Mononuclear cell (primary cell): ENCODE data around the gene C10orf90. TPM values are rescaled to one million over a fixed set of nuclear protein-coding genes. Genes with fewer than 3 reads are reported as not detected.

Source experiments
- H3K27me3 ChIP-seq: 2 replicates; pipeline ENCODE4 v1.6.0; 2011; ENCODE audit warnings: low read length, control low read depth; ENCODE audit not compliant: insufficient read depth
- H3K4me1 ChIP-seq: 2 replicates; pipeline ENCODE4 v1.5.1; 2011; ENCODE audit warnings: mild to moderate bottlenecking, low read length, control low read depth; ENCODE audit not compliant: insufficient read depth
- H3K4me3 ChIP-seq: 2 replicates; pipeline ENCODE4 v1.5.1; 2011; ENCODE audit warnings: mild to moderate bottlenecking, low read length, moderate library complexity
- H3K9me3 ChIP-seq: 2 replicates; pipeline ENCODE4 v1.5.1; 2011; ENCODE audit warnings: low read depth, mild to moderate bottlenecking, control low read depth, low read length
- total RNA-seq: library from RNA; depleted of rRNA; stranded (reverse); fragments of >200 nt; gene quantifications from one replicate; pipeline ENCODE4 v1.2.3, GENCODE V29; 2012

Gene C10orf90, protein sequence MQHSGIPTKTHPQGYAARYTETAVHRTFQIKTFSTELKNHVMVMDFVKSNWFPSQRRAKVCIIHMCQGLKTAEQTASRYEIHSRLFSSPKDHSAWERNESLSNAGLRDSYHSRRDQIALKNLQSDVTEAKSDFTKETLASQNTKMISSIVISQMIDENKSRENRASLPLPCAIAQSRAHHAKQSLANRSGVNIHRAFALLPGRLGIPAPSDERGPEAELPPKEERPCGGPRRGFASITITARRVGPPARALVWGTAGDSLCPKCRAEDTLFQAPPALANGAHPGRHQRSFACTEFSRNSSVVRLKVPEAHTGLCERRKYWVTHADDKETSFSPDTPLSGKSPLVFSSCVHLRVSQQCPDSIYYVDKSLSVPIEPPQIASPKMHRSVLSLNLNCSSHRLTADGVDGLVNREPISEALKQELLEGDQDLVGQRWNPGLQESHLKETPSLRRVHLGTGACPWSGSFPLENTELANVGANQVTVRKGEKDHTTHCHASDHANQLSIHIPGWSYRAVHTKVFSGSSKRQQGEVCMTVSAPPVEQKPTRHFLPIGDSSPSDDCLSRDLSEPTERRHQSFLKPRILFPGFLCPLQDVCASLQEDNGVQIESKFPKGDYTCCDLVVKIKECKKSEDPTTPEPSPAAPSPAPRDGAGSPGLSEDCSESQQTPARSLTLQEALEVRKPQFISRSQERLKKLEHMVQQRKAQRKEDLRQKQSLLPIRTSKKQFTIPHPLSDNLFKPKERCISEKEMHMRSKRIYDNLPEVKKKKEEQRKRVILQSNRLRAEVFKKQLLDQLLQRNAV
- not detected for total RNA-seq

DNA sequence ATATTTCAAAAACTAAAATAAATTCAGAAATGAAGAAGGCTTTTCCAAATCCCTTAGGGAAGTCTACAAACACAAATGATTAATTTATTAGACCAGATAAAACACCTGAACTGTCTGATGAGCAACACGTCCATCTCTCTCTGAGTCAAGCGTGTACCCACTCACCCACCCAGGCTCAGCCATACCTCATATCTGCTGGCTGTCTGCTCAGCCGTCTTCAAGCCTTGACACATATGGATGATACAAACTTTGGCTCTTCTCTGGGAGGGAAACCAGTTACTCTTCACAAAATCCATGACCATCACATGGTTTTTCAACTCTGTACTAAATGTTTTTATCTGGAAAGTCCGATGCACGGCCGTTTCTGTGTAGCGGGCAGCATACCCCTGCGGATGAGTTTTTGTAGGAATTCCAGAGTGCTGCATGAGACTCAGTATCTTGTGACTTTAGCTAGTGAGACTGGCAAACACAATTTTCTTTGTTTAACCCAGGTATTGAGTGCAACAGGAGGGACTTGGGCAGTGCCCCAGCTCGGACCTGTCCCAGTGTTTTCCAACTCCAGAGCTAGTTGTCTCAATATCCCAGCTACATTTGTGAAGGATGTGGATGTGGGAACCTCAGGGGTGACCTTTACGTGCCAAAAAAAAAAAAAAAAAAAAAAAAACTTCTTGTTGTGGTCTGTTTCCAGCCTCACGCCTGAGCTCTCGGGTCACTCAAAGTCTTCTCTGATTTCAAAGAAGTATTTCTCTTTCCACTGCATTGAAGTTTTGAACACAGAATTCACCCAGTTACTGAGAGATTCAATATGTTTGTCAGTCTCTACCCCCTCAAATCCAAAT lies at the start of gene C10orf90:
Gene C10orf90, minus strand, starts transcription at position 638 of the 839 bp plus-strand sequence. Its CDS starts 213 bp downstream, at position 425.
- Histone ChIP-seq H3K4me1 (no peaks in the 10 kb centered on the region), H3K9me3 (no peaks in the 10 kb centered on the region), H3K27me3 (no peaks in the 10 kb centered on the region), H3K4me3 (no peak within 1 kb of the TSS)

DNA sequence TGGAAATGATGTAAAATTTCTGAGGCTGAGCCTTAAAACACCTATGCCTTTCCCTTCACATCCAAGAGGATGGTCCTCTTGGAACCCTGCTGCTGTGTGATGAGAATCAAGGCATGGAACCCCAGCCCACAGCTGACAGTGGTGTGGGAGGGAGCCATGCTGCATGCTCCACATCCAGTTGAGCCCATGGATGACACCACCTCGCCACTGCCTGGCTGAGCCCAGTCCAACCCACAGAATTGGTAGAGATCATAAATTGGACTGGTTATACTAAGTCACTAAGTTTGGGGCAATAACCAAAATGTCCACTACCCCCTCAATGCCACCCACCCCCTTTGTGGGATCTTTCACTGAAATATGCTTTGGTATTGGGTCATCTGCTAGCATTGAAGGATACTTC lies 45.9 kb upstream of the C10orf90 start:
- Histone ChIP-seq H3K27me3 (no peaks in the 10 kb centered on the region), H3K9me3 (no peaks in the 10 kb centered on the region), H3K4me1 (no peaks in the 10 kb centered on the region), H3K4me3 (no peak overlapping the region)

DNA sequence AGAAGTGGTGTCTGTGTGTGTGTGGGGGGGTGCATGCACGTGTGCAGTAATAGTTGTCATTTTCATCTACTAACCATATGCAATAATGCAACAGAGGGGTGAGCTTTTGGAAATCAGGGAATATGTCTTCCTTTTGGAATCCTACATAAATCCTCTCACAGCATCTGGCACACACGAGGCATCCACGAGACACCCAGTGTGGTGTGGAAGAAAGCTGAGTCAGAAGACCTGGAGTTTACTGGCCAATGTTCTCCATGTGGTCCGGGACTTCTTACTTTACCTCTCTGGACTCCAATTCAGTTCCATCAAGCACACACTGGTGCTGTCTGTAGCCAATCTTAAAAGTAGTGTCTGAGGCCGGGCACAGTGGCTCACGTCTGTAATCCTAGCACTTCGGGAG lies 43.1 kb upstream of the C10orf90 start:
- no peaks in the 10 kb centered on the region for H3K9me3 ChIP-seq
- no peaks in the 10 kb centered on the region for H3K27me3 ChIP-seq
- no peak overlapping the region for H3K4me3 ChIP-seq
- H3K4me1 ChIP-seq = no peaks in the 10 kb centered on the region

DNA sequence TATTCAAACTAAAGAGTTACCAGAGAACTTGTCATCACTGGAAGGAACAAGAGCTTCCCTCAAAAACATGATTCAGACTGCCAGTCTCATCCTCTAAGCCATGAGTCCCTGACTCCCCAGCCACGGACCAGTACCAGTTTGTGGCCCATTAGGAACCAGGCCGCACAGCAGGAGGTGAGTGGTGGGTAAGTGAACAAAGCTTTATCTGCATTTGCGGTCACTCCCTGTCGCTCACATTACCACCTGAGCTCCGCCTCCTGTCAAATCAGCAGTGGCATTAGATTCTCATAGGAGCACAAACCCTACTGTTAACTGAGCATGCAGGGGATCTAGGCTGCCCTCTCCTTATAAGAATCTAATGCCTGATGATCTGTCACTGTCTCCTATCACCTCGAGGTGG lies 42.2 kb upstream of the C10orf90 start:
- no peak overlapping the region for H3K4me3 ChIP-seq
- H3K4me1 ChIP-seq = no peaks in the 10 kb centered on the region
- no peaks in the 10 kb centered on the region for H3K9me3 ChIP-seq
- no peaks in the 10 kb centered on the region for H3K27me3 ChIP-seq

DNA sequence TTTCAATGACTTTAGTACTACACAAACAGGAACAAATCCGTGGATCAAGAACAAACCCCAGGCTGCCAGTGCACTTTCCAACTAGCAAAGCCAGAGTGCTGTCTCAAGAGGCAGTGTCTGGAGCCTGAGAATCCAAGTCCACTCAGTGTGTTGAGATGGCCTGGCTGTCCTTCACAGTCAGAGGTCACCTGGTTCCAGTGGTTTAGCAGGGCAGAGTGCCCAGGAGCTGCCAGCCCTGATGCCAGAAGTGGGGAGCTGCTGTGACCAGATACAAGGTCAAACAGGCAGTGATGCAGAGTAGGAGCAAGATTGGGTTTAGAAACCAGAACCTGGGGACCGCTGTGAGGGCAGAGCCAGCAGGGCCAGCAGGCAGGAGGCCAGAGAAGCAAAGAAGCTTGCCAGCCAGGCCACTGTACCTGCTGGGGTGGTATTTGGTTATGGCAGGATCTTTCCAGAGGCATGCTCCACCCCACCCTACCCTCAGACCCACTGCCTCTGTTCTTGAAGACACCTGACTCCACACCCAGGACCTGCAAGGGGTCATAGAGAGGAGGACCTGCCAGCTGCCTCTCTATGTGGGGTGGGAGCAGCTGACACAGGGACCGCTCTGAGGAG lies 35.6 kb upstream of the C10orf90 start:
- H3K4me1 ChIP-seq = no peaks in the 10 kb centered on the region
- no peaks in the 10 kb centered on the region for H3K9me3 ChIP-seq
- H3K4me3 ChIP-seq = no peak overlapping the region
- no peaks in the 10 kb centered on the region for H3K27me3 ChIP-seq

DNA sequence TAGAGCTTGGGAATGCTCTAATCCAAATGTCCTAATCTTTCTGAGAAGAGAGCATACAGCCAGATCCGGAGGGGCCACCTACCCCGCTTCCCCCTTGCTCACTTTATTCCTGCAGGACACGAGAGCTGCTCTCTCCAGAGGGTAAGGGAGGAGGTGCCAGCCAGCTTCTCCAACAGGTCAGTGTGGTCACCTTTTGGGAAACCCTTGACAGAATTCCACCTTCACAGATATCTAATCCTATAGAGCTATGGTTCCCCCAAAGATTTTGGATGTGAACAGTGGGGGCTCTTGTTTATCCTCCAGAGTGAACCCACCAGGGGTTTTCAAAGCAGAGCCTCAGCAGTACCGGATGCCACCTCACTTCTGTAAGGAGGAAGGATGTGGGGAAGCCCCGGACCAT lies 34.6 kb upstream of the C10orf90 start:
- H3K4me1 ChIP-seq = no peaks in the 10 kb centered on the region
- H3K9me3 ChIP-seq = no peaks in the 10 kb centered on the region
- H3K27me3 ChIP-seq = no peaks in the 10 kb centered on the region
- no peak overlapping the region for H3K4me3 ChIP-seq

DNA sequence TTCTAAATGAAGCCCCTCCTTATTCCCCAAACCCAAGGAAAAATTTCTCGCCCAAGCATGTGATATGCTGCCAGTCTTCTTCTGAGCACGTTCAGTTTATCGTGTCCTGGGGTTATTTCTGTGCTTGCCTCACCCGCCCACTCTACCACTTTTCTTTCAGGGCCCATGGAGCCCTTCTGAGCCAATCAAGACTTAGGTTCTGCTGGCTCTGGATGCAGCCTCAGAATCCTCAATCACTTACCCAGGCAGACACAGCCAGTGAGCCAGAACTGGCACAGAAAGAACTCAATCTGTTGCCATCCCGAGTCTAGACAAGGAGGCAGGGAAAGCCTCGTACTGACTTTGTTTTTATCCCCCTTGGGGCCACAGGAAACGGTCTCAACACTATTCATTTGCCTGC lies 34.2 kb upstream of the C10orf90 start:
- Histone ChIP-seq H3K27me3 (no peaks in the 10 kb centered on the region), H3K9me3 (no peaks in the 10 kb centered on the region)

DNA sequence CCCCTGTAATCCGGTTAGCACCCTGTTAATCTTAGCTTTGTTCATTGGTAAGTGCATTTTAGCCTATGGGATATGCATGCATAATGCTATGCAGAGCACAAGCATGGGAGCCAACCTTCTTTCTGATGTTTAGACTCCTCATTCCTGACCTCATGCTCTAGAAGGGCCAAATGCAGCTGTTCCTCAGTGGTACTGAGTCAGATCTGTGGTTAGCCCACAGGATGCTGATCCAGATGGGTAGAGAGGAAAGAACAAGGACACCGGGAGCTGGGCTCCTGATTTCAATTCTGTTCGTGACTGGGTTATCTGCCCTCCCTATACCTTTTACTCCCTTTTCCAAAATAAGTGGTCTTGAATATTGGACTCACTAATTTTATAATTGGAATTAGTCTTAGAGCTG lies 31.7 kb upstream of the C10orf90 start:
- Histone ChIP-seq H3K4me3 (no peak overlapping the region), H3K9me3 (no peaks in the 10 kb centered on the region), H3K27me3 (no peaks in the 10 kb centered on the region), H3K4me1 (no peaks in the 10 kb centered on the region)

More for the DNA sequence above, 34.2 kb upstream of the C10orf90 start:
- H3K4me3 ChIP-seq = no peak overlapping the region
- H3K4me1 ChIP-seq = no peaks in the 10 kb centered on the region

DNA sequence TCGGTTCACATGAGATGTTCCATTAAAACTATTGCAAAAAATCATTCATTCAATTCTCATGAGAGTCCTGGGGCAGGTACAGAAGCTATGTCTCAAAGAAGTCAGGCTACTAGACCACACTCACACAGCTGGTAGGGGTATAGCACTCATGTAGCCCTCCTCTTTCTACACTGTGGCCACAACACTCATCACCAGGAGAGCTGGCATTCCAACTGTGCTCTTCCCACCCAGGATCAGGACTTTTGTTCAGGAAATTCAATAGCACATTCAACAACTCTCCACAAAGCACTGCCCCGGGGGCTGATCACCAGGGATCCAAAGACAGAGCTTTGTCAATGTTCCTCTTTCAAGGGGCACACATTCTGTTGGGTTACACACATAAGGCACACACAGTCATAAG lies 31.0 kb upstream of the C10orf90 start:
- Histone ChIP-seq H3K9me3 (no peaks in the 10 kb centered on the region), H3K4me3 (no peak overlapping the region), H3K4me1 (no peaks in the 10 kb centered on the region), H3K27me3 (no peaks in the 10 kb centered on the region)

DNA sequence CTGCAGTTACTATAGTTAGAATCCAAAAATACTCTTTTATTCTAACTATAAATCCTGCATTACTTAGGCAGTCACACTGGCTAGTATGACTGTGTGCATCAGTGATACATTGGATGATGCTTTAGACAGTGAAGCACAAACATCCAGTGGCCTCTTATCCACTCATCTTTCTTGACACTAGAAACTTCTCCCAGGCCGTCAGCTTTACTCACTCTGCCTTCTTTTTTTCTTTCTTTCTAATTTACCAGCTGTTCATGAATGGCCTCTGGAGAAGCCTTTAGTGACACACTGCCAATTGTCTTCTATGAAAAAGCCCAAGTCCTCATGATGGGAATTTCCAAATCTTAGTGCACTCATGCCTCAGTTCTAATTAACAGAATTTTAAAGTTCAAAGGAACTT lies 26.2 kb upstream of the C10orf90 start:
- no peaks in the 10 kb centered on the region for H3K27me3 ChIP-seq
- H3K4me3 ChIP-seq = no peak overlapping the region
- H3K4me1 ChIP-seq = no peaks in the 10 kb centered on the region
- no peaks in the 10 kb centered on the region for H3K9me3 ChIP-seq

DNA sequence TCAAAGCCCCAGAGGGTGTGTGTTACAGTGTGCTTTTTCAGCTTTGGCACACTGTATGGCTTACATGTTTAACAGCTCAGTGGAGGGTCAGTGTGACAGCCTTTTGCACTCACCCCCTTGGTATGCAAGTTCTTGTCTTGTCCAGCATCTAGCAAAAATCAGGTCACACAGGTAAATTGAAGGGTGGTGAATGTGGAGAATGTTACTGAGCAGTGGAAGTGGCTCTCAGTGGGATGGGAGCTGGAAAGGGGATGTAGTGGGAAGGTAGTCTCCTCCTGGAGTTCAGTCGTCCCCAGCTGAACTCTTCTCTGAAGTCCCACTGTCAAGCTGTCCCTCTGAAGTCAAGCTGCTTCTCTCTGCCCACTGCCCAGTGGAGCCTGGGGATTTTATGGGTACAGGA lies 21.0 kb upstream of the C10orf90 start:
- Histone ChIP-seq H3K4me1 (no peaks in the 10 kb centered on the region), H3K9me3 (no peaks in the 10 kb centered on the region), H3K4me3 (no peak overlapping the region), H3K27me3 (no peaks in the 10 kb centered on the region)

DNA sequence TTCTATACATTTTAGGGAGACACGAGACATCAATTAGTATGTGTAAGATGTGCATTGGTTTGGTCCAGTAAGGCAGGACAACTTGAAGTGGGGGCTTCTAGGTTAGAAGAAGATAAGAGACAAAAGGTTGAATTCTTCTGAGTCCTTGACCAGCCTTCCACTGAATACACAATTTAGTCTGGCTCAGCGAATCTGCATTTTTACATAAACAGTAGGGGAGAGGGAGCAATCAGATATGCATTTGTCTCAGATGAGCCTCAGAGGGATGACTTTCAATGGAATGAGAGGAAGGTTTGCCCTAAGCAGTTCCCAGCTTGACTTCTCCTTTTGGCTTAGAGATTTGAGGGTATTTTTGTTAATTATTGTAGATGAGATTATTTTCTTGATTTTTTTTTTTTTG lies 20.0 kb upstream of the C10orf90 start:
- Histone ChIP-seq H3K9me3 (no peaks in the 10 kb centered on the region), H3K4me1 (no peaks in the 10 kb centered on the region), H3K4me3 (no peak overlapping the region), H3K27me3 (no peaks in the 10 kb centered on the region)

DNA sequence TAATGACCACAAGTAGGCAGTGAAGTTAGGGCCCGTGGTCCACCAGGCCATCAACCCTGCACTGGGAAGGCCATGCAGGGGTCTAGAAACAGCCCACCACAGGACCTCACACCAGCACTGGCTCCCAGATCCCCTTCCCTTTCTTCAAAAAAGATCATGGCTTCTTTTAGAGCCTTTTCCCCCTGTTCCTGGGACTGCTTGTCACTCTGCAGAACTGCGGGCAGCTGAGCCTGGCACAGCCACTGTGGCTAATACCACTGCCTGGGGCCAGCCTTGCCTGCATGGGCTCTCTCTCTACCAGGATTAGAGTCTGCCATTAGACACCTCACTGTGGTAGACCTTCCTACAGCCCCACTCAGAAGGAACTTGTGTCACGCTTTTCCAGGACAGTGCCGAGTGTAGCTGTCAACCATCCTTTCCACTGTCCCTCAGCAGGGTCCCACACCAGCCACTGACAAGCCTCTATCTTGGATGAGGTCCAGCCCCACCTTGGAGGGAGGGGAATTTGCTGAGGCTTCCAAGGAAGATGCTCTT lies 19.0 kb upstream of the C10orf90 start:
- Histone ChIP-seq H3K9me3 (no peaks in the 10 kb centered on the region), H3K4me3 (no peak overlapping the region), H3K4me1 (no peaks in the 10 kb centered on the region), H3K27me3 (no peaks in the 10 kb centered on the region)

DNA sequence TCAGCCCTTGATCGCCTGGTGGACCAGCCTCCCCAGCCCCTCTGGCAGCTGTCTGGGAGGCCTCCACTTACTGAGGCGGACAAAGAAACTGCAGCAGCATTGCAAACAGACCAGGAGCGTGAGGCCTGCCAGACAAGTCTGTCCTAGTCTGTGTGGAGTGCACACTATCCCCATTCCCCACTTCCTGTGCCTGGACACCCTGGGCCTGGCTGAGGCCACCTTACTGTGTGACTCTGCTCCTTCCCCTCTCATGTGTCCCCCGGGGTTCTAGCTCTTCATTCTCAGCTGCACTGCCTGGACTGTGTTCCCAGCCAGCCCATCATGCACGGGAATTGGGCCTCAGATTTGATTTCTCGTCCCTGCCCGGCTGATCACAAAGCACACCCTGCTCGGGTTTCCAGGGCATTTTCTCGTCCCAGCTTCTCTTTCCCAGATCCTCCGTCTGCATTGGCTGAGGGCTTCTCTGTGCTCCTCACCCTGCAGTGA lies 16.7 kb upstream of the C10orf90 start:
- Histone ChIP-seq H3K9me3 (no peaks in the 10 kb centered on the region), H3K4me1 (no peaks in the 10 kb centered on the region), H3K4me3 (no peak overlapping the region), H3K27me3 (no peaks in the 10 kb centered on the region)
